HepG2 (cell line): ENCODE data around the gene LTBR. TPM values are rescaled to one million over a fixed set of nuclear protein-coding genes. Genes with fewer than 3 reads are reported as not detected.
A peak's percentile ranks its signal among the peaks of the same experiment; 100 is the strongest.

Experiments used
- ARNTL ChIP-seq: sonication (generic); formaldehyde crosslinking; IDR thresholded peaks from 2 replicates; pipeline ENCODE4 v1.4.0; 2020; ENCODE audit warnings: mild to moderate bottlenecking, missing genetic modification reagents
- HNF4G ChIP-seq, 2 experiments: sonication (generic) in 1 of 2; formaldehyde crosslinking in 1 of 2; IDR thresholded peaks; 2 replicates each; pipeline versions ENCODE4 v1.4.0 to v1.6.1; 2011 to 2020; ENCODE audit warnings: borderline replicate concordance in 2 of 2, low read depth in 2 of 2, mild to moderate bottlenecking in 2 of 2, low read length in 1 of 2, missing genetic modification reagents in 1 of 2, moderate library complexity in 1 of 2
- HNRNPUL1 ChIP-seq: fragments of 200-400 bp; formaldehyde crosslinking; IDR thresholded peaks from 2 replicates; pipeline ENCODE4 v1.6.1; 2017; ENCODE audit warnings: low read depth, mild to moderate bottlenecking, low read length, moderate library complexity
- IKZF5 ChIP-seq: IDR thresholded peaks from 2 replicates; pipeline ENCODE4 v1.6.1; 2018; ENCODE audit warnings: missing genetic modification reagents, mild to moderate bottlenecking, missing compliant biosample characterization
- KAT2B ChIP-seq: fragments of 150-350 bp; IDR thresholded peaks from 2 replicates; pipeline ENCODE4 v1.6.1; 2014; ENCODE audit warnings: low read depth, low read length, borderline replicate concordance
- KDM5A ChIP-seq: fragments of 200-600 bp; sonication (generic); IDR thresholded peaks from 2 replicates; pipeline ENCODE4 v1.7.0; 2018; ENCODE audit warnings: antibody characterized with exemption, mild to moderate bottlenecking, low read length, borderline replicate concordance
- SNRNP70 ChIP-seq: fragments of 200-400 bp; formaldehyde crosslinking; IDR thresholded peaks from 2 replicates; pipeline ENCODE4 v1.6.1; 2017; ENCODE audit warnings: mild to moderate bottlenecking, low read depth, low read length, moderate library complexity
- ZNF17 ChIP-seq: sonication (generic); formaldehyde crosslinking; IDR thresholded peaks from 2 replicates; pipeline ENCODE4 v1.5.0; 2020; ENCODE audit warnings: mild to moderate bottlenecking, missing genetic modification reagents
- ZNF234 ChIP-seq: sonication (generic); formaldehyde crosslinking; conservative IDR thresholded peaks from 2 replicates; pipeline ENCODE4 v1.5.1; 2020; ENCODE audit warnings: mild to moderate bottlenecking, missing genetic modification reagents
- ZNF264 ChIP-seq: sonication (generic); formaldehyde crosslinking; IDR thresholded peaks from 2 replicates; pipeline ENCODE4 v1.4.0; 2020; ENCODE audit warnings: missing genetic modification reagents
- ZNF556 ChIP-seq: sonication (generic); formaldehyde crosslinking; IDR thresholded peaks from 2 replicates; pipeline ENCODE4 v1.4.0; 2020; ENCODE audit warnings: mild to moderate bottlenecking, missing genetic modification reagents, borderline replicate concordance
- ZNF562 ChIP-seq: sonication (generic); formaldehyde crosslinking; IDR thresholded peaks from 2 replicates; pipeline ENCODE4 v1.8.0; 2022; ENCODE audit warnings: missing genetic modification reagents, borderline replicate concordance
- ZNF619 ChIP-seq: sonication (generic); formaldehyde crosslinking; IDR thresholded peaks from 2 replicates; pipeline ENCODE4 v1.4.0; 2020; ENCODE audit warnings: mild to moderate bottlenecking, missing genetic modification reagents
- ZNF639 ChIP-seq: conservative IDR thresholded peaks from 2 replicates; pipeline ENCODE4 v1.6.1; 2018; ENCODE audit warnings: missing genetic modification reagents
- ZNF776 ChIP-seq: sonication (generic); formaldehyde crosslinking; IDR thresholded peaks from 2 replicates; pipeline ENCODE4 v1.4.0; 2020; ENCODE audit warnings: mild to moderate bottlenecking, missing genetic modification reagents
- polyA plus RNA-seq, 8 experiments: library from polyadenylated mRNA; depleted of rRNA in 3 of 8; stranded (reverse) in 7 of 8; unstranded in 1 of 8; fragments of >200 nt; fragmentation: Illumina TruSeq in 4 of 8; extraction: Trizol in 4 of 8; gene quantifications; 2 replicates each; pipeline versions ENCODE4 v1.2.1 to v1.2.3, GENCODE V29; 2011 to 2016; ENCODE audit warnings: low read depth in 4 of 8, missing spikeins in 1 of 8, mixed read lengths in 1 of 8; ENCODE audit not compliant: insufficient read depth in 1 of 8
- total RNA-seq, 5 experiments: library from RNA; depleted of rRNA; stranded (reverse); fragments of >200 nt; fragmentation: Illumina TruSeq; extraction: Trizol; gene quantifications; 2 replicates each; pipeline ENCODE4 v1.2.3, GENCODE V29; 2016; ENCODE audit warnings: low read depth in 1 of 5
- TF ChIP-seq, protein P1 (sequence below): IDR thresholded peaks from 2 replicates; pipeline ENCODE4 v1.6.1; 2016; ENCODE audit warnings: low read depth

Gene LTBR
- total and polyA plus RNA-seq, 2 of the 13 experiments (the other 11 are each of a cell fraction or from before 2014, with no cell fraction given), result 31.4 to 34.8 TPM

DNA sequence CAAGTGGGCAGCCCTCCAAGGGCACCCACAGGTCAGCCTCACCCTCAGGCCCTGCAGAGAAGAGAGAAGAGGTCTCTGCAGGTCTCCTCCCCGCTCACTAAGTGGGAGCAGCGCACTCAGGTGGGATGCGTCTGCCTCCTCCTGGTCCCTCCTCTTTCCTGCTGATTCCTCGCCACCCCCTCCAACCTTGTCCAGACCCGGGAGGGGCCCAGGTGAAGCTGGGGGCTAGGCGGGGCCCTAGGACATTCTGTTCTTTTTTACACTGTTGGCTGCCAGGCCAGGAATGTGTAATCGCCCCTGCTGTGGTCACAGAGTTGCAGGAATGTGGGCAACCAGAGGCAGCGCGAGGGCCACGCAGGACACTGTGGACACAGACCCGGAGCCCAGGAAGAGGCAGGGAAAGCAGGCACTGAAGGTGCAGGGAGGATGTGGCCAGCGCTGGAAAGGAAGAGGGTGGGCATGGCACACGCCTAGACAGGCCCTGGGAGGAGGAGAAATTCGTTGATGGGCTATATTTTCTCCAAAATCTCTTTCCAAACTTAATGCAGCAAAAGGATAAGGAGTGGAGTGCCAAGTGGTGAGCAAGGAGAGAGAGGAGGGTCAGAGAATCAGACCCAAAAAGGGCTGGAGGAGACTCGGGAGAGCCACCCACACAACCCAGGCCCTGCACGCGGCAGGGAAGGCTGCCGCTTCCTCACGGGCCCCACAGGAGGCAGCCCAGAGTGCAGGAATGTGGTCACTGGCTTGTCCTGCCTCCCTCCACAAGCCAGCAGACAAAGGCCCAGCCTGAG lies 7.7 kb upstream of the LTBR start (continued):
- TF ChIP-seq ZNF264 (CRISPR knock-in tag) (no peak), SNRNP70 (no peak), HNRNPUL1 (no peak), HNF4G (IDR thresholded peaks at IDR 0.05; ENCODE audit: borderline replicate concordance, low read depth, low read length) (no peak), HNF4G (CRISPR knock-in tag; IDR thresholded peaks at IDR 0.05; ENCODE audit: borderline replicate concordance, low read depth) (no peak), ARNTL (CRISPR knock-in tag) (peak; percentile 45; the same call in 1 of the 2 replicates), KDM5A (no peak), ZNF556 (CRISPR knock-in tag) (no peak; the same call in 1 of the 2 replicates), ZNF639 (CRISPR knock-in tag) (0 out of 2 replicates have a peak, but pooled peaks have one; percentile 33), ZNF619 (CRISPR knock-in tag) (peak; percentile 27; the same call in 1 of the 2 replicates), IKZF5 (CRISPR knock-in tag) (0 out of 2 replicates have a peak, but pooled peaks have one; percentile 37), ZNF234 (CRISPR knock-in tag) (no peak), KAT2B (no peak), ZNF776 (CRISPR knock-in tag) (no peak), ZNF562 (CRISPR knock-in tag) (no peak), ZNF17 (CRISPR knock-in tag) (no peak)
- TF ChIP-seq, protein P1, sequence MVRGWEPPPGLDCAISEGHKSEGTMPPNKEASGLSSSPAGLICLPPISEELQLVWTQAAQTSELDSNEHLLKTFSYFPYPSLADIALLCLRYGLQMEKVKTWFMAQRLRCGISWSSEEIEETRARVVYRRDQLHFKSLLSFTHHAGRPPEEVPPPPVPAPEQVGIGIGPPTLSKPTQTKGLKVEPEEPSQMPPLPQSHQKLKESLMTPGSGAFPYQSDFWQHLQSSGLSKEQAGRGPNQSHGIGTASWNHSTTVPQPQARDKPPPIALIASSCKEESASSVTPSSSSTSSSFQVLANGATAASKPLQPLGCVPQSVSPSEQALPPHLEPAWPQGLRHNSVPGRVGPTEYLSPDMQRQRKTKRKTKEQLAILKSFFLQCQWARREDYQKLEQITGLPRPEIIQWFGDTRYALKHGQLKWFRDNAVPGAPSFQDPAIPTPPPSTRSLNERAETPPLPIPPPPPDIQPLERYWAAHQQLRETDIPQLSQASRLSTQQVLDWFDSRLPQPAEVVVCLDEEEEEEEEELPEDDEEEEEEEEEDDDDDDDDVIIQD, result 0 out of 2 replicates have a peak, but pooled peaks have one; percentile 31
